GM06990 (cell line): Measurements from ENCODE around the gene UST.

Experiments
- DNase-seq: peaks from one replicate; pipeline ENCODE4 v3.0.0-alpha.2; 2011; ENCODE audit not compliant: insufficient read length; ENCODE audit errors: extremely low read depth
- H3K27me3 ChIP-seq: replicated peaks from 2 replicates; pipeline ENCODE4 v1.6.0; 2011; ENCODE audit warnings: low read length; ENCODE audit not compliant: control insufficient read depth, insufficient read depth
- H3K36me3 ChIP-seq: 2 replicates; pipeline ENCODE4 v1.5.1; 2011; ENCODE audit warnings: low read length; ENCODE audit not compliant: control insufficient read depth, insufficient read depth
- H3K4me3 ChIP-seq: replicated peaks from 2 replicates; pipeline ENCODE4 v1.5.1; 2011; ENCODE audit warnings: low read depth, mild to moderate bottlenecking, control low read depth, low read length
- CTCF ChIP-seq: IDR thresholded peaks from 2 replicates; pipeline ENCODE4 v1.5.1; 2011; ENCODE audit warnings: low read length, control low read depth, mild to moderate bottlenecking, inconsistent platforms; ENCODE audit not compliant: insufficient read depth, poor library complexity, severe bottlenecking

UST gene

GRCh38 chr6:148962854-148963515, 216.2 kb downstream of the UST start:
- Histone ChIP-seq H3K4me3 (no peak overlapping the region), H3K36me3 (no peaks in the 10 kb centered on the region), H3K27me3 (no peaks in the 10 kb centered on the region)
- no peak for DNase-seq
- TF ChIP-seq CTCF: no peak

- Histone ChIP-seq H3K36me3 (no peaks in the 10 kb centered on the region), H3K4me3 (no peak overlapping the region), H3K27me3 (no peaks in the 10 kb centered on the region)
- no peak for TF ChIP-seq CTCF
- DNase-seq: no peak
These were observed 216.9 kb downstream of the UST start for GRCh38 chr6:148963738-148964137.

GRCh38 chr6:148964467-148964866, 217.6 kb downstream of the UST start:
- no peak for TF ChIP-seq CTCF
- Histone ChIP-seq H3K27me3 (no peaks in the 10 kb centered on the region), H3K4me3 (no peak overlapping the region), H3K36me3 (no peaks in the 10 kb centered on the region)
- no peak for DNase-seq

GRCh38 chr6:148965287-148965686, 218.5 kb downstream of the UST start:
- DNase-seq: no peak
- Histone ChIP-seq H3K36me3 (no peaks in the 10 kb centered on the region), H3K27me3 (no peaks in the 10 kb centered on the region), H3K4me3 (no peak overlapping the region)
- no peak for TF ChIP-seq CTCF

GRCh38 chr6:148967011-148967520, 220.2 kb downstream of the UST start:
- H3K27me3 ChIP-seq: no peaks in the 10 kb centered on the region
- DNase-seq: no peak
- no peaks in the 10 kb centered on the region for H3K36me3 ChIP-seq
- TF ChIP-seq CTCF: no peak
- no peak overlapping the region for H3K4me3 ChIP-seq
